Peyer's patch (tissue), 4 donors: Measurements from ENCODE around the gene SPACA4. TPM values are rescaled to one million over a fixed set of nuclear protein-coding genes. Genes with fewer than 3 reads are reported as not detected.
A peak's percentile ranks its signal among the peaks of the same experiment; 100 is the strongest.

Experiments
- DNase-seq, 3 donors: peaks; one replicate each; pipeline ENCODE4 v3.0.0-alpha.2; 2017 to 2019
- H3K27ac ChIP-seq, 4 donors: fragments of 200-600 bp; sonication (generic); one replicate each; pipeline ENCODE4 v1.5.1; 2016 to 2019
- H3K27me3 ChIP-seq, 2 donors: fragments of 200-600 bp; sonication (generic); one replicate each; pipeline ENCODE4 v1.5.1; 2019
- H3K36me3 ChIP-seq, 3 donors: fragments of 200-600 bp; sonication (generic); one replicate each; pipeline ENCODE4 v1.5.1; 2016 to 2019
- H3K4me1 ChIP-seq, 4 donors: fragments of 200-600 bp; sonication (generic); one replicate each; pipeline ENCODE4 v1.5.1; 2016 to 2019
- H3K4me3 ChIP-seq, 4 donors: fragments of 200-600 bp; sonication (generic); 1 replicate in 3 of 4; 2 replicates in 1 of 4; pipeline ENCODE4 v1.5.1; 2016 to 2019; ENCODE audit warnings: mild to moderate bottlenecking in 1 of 4
- H3K9me3 ChIP-seq, 4 donors: fragments of 200-600 bp; sonication (generic); one replicate each; pipeline ENCODE4 v1.5.1; 2016 to 2019; ENCODE audit warnings: mild to moderate bottlenecking in 1 of 4
- CTCF ChIP-seq, 6 experiments: fragments of 450-650 bp in 4 of 6; fragments of 200-600 bp in 2 of 6; sonication (generic) in 1 of 6; IDR thresholded peaks; one replicate each; pipeline ENCODE4 v1.5.1; 2017 to 2019; ENCODE audit warnings: antibody characterized with exemption in 6 of 6, mild to moderate bottlenecking in 3 of 6, moderate library complexity in 1 of 6
- POLR2A ChIP-seq, 2 donors: fragments of 450-650 bp; IDR thresholded peaks; one replicate each; pipeline ENCODE4 v1.5.1; 2017; ENCODE audit warnings: antibody characterized with exemption in 2 of 2, mild to moderate bottlenecking in 2 of 2, moderate library complexity in 2 of 2
- total RNA-seq, 4 donors: library from RNA; depleted of rRNA; stranded (reverse); fragments of >200 nt; gene quantifications; one replicate each; pipeline ENCODE4 v1.1.0, GENCODE V29; 2016

Gene SPACA4
- total RNA-seq, 4 donors from 2014 or later = not detected

GRCh38 chr19:48598996-48599700 lies 7.4 kb upstream of the SPACA4 start:
- Histone ChIP-seq H3K9me3 (no peaks in the 10 kb centered on the region), H3K27me3 (no peaks in the 10 kb centered on the region), H3K4me1 (peaks cover 0 to 4% (median 0%) of the 10 kb centered on the region in 4 donors), H3K4me3 (no peak overlapping the region), H3K36me3 (no peaks in the 10 kb centered on the region), H3K27ac (no peak overlapping the region)
- TF ChIP-seq POLR2A (IDR thresholded peaks at IDR 0.05) = no peak
- TF ChIP-seq CTCF (IDR thresholded peaks at IDR 0.05) = no peak
- DNase-seq = no peak

- H3K9me3 ChIP-seq = no peaks in the 10 kb centered on the region
- DNase-seq = no peak
- peaks cover 0 to 4% (median 0%) of the 10 kb centered on the region in 4 donors for H3K4me1 ChIP-seq
- TF ChIP-seq POLR2A (IDR thresholded peaks at IDR 0.05) (no peak), CTCF (IDR thresholded peaks at IDR 0.05) (no peak)
- H3K36me3 ChIP-seq = no peaks in the 10 kb centered on the region
- no peaks in the 10 kb centered on the region for H3K27me3 ChIP-seq
- no peak overlapping the region for H3K4me3 ChIP-seq
- no peak overlapping the region for H3K27ac ChIP-seq
Measured at GRCh38 chr19:48600679-48601417, 5.7 kb upstream of the SPACA4 start.

GRCh38 chr19:48603001-48603400 lies 3.5 kb upstream of the SPACA4 start:
- H3K36me3 ChIP-seq = peaks cover 0 to 5% (median 0%) of the 10 kb centered on the region in 3 donors
- H3K9me3 ChIP-seq = no peaks in the 10 kb centered on the region
- TF ChIP-seq CTCF (IDR thresholded peaks at IDR 0.05) (no peak), POLR2A (IDR thresholded peaks at IDR 0.05) (no peak)
- no peaks in the 10 kb centered on the region for H3K27me3 ChIP-seq
- H3K4me1 ChIP-seq = peaks cover 0 to 4% (median 0%) of the 10 kb centered on the region in 4 donors
- no peak overlapping the region for H3K4me3 ChIP-seq
- DNase-seq = no peak
- H3K27ac ChIP-seq = peak overlapping the region in 1 of 4 donors; percentile 34

- Histone ChIP-seq H3K36me3 (peaks cover 0 to 5% (median 0%) of the 10 kb centered on the region in 3 donors), H3K9me3 (no peaks in the 10 kb centered on the region), H3K4me1 (peaks cover 0 to 4% (median 0%) of the 10 kb centered on the region in 4 donors), H3K27ac (peak overlapping the region in 1 of 4 donors; percentile 35), H3K27me3 (no peaks in the 10 kb centered on the region), H3K4me3 (no peak overlapping the region)
- DNase-seq = no peak
- no peak for TF ChIP-seq POLR2A (IDR thresholded peaks at IDR 0.05)
- no peak for TF ChIP-seq CTCF (IDR thresholded peaks at IDR 0.05)
Measured at GRCh38 chr19:48603449-48603848, 3.1 kb upstream of the SPACA4 start.

- H3K4me1 ChIP-seq = peaks cover 0 to 4% (median 0%) of the 10 kb centered on the region in 4 donors
- no peak for TF ChIP-seq CTCF (IDR thresholded peaks at IDR 0.05)
- no peak for TF ChIP-seq POLR2A (IDR thresholded peaks at IDR 0.05)
- H3K27ac ChIP-seq = peak overlapping the region in 1 of 4 donors; percentile 35
- no peak overlapping the region for H3K4me3 ChIP-seq
- peaks cover 0 to 5% (median 0%) of the 10 kb centered on the region in 3 donors for H3K36me3 ChIP-seq
- no peaks in the 10 kb centered on the region for H3K9me3 ChIP-seq
- no peak for DNase-seq
- no peaks in the 10 kb centered on the region for H3K27me3 ChIP-seq
Measured at GRCh38 chr19:48603850-48604249, 2.7 kb upstream of the SPACA4 start.
